ENCODE data around the gene ANO5. TPM values are rescaled to one million over a fixed set of nuclear protein-coding genes. Genes with fewer than 3 reads are reported as not detected.

ANO5 gene
- total and polyA plus RNA-seq, 9 of the 15 experiments (the other 6 are each of a cell fraction or from before 2014, with no cell fraction given): 0.16 to 0.58 (median 0.28) TPM

DNA sequence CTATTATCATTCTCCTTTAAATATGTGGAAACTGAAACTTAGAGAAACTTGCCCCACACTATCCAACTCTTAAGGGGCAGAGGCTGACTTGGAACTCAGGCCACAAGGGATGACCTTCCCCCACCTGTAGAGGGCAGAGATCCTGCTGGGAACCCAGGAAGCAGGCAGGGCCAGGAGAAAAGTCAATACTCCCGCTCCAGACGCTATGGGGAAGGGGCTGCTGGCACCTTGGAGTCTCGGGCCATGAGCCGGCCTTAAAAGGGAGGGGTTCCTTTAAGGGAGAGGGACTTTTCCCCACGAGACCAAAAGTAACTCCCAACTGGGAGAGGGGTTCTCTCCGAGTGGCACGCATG lies 620 bp upstream of the ANO5 start (continued):
- TF ChIP-seq ZFP91 (CRISPR knock-in tag; IDR thresholded peaks at IDR 0.05) (peak; percentile 81), NEUROD1 (IDR thresholded peaks at IDR 0.05; ENCODE audit: borderline replicate concordance, low read depth, low read length, partially characterized antibody) (no peak), CTCF (IDR thresholded peaks at IDR 0.05 in 2 of 3, conservative IDR thresholded peaks at IDR 0.05 in 1 of 3; ENCODE audit: insufficient read depth in 2 of 3, low read depth in 1 of 3, low read length in 3 of 3) (peak in 2 of 3 experiments; percentile 36 to 43; a peak in 2 of 6 replicates), HMBOX1 (IDR thresholded peaks at IDR 0.05) (no peak), BRD9 (IDR thresholded peaks at IDR 0.05; ENCODE audit: low read depth, partially characterized antibody) (no peak), ELF1 (tag; IDR thresholded peaks at IDR 0.05) (peak; percentile 66; the same call in 1 of the 2 replicates), ELF2 (CRISPR knock-in tag; IDR thresholded peaks at IDR 0.05) (no peak), HCFC1 (IDR thresholded peaks at IDR 0.05; ENCODE audit: low read depth, low read length) (no peak), ZNF699 (CRISPR knock-in tag; IDR thresholded peaks at IDR 0.05; ENCODE audit: insufficient replicate concordance) (no peak), GTF2A2 (tag; IDR thresholded peaks at IDR 0.05) (no peak), ZNF354B (CRISPR knock-in tag; IDR thresholded peaks at IDR 0.05) (no peak), POU5F1 (IDR thresholded peaks at IDR 0.05; ENCODE audit: borderline replicate concordance, low read depth, low read length, partially characterized antibody) (no peak)
- TF ChIP-seq, protein P1, sequence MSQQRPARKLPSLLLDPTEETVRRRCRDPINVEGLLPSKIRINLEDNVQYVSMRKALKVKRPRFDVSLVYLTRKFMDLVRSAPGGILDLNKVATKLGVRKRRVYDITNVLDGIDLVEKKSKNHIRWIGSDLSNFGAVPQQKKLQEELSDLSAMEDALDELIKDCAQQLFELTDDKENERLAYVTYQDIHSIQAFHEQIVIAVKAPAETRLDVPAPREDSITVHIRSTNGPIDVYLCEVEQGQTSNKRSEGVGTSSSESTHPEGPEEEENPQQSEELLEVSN (IDR thresholded peaks at IDR 0.05; ENCODE audit: borderline replicate concordance in 1 of 2, extremely low read depth in 1 of 2, insufficient read depth in 1 of 2, insufficient read length in 1 of 2, low read depth in 1 of 2, low read length in 1 of 2, poor library complexity in 1 of 2, severe bottlenecking in 1 of 2): peak in 1 of 2 experiments; percentile 14
- TF ChIP-seq, protein P2, sequence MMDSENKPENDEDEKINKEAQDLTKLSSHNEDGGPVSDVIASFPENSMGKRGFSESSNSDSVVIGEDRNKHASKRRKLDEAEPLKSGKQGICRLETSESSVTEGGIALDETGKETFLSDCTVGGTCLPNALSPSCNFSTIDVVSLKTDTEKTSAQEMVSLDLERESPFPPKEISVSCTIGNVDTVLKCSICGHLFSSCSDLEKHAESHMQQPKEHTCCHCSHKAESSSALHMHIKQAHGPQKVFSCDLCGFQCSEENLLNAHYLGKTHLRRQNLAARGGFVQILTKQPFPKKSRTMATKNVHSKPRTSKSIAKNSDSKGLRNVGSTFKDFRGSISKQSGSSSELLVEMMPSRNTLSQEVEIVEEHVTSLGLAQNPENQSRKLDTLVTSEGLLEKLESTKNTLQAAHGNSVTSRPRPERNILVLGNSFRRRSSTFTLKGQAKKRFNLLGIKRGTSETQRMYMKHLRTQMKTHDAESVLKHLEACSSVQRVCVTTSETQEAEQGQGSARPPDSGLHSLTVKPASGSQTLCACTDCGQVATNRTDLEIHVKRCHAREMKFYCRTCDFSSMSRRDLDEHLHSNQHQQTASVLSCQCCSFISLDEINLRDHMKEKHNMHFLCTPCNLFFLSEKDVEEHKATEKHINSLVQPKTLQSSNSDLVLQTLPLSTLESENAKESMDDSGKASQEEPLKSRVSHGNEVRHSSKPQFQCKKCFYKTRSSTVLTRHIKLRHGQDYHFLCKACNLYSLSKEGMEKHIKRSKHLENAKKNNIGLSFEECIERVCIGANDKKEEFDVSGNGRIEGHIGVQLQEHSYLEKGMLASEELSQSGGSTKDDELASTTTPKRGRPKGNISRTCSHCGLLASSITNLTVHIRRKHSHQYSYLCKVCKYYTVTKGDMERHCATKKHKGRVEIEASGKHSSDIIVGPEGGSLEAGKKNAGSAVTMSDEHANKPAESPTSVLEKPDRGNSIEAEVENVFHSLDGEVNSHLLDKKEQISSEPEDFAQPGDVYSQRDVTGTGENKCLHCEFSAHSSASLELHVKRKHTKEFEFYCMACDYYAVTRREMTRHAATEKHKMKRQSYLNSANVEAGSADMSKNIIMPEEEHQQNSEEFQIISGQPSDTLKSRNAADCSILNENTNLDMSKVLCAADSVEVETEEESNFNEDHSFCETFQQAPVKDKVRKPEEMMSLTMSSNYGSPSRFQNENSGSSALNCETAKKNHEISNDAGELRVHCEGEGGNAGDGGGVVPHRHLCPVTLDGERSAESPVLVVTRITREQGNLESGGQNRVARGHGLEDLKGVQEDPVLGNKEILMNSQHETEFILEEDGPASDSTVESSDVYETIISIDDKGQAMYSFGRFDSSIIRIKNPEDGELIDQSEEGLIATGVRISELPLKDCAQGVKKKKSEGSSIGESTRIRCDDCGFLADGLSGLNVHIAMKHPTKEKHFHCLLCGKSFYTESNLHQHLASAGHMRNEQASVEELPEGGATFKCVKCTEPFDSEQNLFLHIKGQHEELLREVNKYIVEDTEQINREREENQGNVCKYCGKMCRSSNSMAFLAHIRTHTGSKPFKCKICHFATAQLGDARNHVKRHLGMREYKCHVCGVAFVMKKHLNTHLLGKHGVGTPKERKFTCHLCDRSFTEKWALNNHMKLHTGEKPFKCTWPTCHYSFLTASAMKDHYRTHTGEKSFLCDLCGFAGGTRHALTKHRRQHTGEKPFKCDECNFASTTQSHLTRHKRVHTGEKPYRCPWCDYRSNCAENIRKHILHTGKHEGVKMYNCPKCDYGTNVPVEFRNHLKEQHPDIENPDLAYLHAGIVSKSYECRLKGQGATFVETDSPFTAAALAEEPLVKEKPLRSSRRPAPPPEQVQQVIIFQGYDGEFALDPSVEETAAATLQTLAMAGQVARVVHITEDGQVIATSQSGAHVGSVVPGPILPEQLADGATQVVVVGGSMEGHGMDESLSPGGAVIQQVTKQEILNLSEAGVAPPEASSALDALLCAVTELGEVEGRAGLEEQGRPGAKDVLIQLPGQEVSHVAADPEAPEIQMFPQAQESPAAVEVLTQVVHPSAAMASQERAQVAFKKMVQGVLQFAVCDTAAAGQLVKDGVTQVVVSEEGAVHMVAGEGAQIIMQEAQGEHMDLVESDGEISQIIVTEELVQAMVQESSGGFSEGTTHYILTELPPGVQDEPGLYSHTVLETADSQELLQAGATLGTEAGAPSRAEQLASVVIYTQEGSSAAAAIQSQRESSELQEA (IDR thresholded peaks at IDR 0.05; ENCODE audit: low read depth): no peak
